GM18951 (cell line): ENCODE data around the gene CLN6.
"Not testable (repeated sequence)": the region's sequence is repeated elsewhere in the genome, so short reads cannot be mapped to it uniquely, and the experiment has no call there.

Source experiments
- POLR2A ChIP-seq: IDR thresholded peaks from 4 replicates; pipeline ENCODE4 v1.6.1; 2011; ENCODE audit warnings: mild to moderate bottlenecking; ENCODE audit not compliant: insufficient read length, insufficient read depth; ENCODE audit errors: extremely low read depth
- in situ Hi-C: fragments of 300-500 bp; cut with MboI; formaldehyde crosslinking; loops from one replicate; pipeline ENCODE4 v1.12.0; 2022; ENCODE audit warnings: low sequenced_read_pairs, mixed read lengths, inconsistent platforms; ENCODE audit not compliant: unreplicated experiment

CLN6 gene

DNA sequence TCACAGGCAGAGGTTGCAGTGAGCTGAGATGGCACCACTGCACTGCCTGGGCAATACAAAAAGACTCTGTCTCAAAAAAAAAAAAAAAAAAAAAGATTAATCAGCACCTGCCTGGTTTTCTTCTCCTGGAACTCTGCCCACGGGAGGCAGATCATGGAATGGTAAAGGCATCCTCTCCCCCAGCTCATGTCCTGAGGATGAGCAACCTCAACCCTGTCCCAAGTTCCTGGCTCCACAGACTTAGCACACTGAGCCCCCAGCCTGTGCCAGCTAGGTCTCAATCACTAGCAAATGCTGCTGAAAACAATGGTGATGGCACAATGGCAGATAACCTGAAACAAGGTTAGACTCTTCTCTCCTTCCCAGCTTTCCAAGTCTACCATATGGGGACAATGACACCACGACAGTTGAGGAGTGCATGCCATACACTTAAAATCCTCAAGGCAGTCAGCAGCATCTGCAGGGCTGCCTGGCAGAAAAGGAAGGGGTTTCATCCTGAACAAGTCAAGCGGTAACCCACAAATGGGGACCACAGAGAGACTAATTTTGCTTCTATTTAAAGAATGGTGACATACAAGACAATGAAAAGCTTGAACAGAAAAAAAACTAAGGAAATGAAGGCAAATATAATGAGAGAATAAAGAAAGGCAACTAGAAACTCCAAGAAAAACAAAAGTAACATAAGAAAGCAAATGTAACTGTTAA is 4.8 kb downstream of the CLN6 start:
- in situ Hi-C loops = no loop called here
- TF ChIP-seq POLR2A = no peak

GRCh38 chr15:68224108-68224507 is 5.4 kb downstream of the CLN6 start:
- in situ Hi-C loops = no loop called here
- no peak for TF ChIP-seq POLR2A

GRCh38 chr15:68223171-68223570 is 6.4 kb downstream of the CLN6 start:
- in situ Hi-C loops = no loop called here
- TF ChIP-seq POLR2A = no peak

DNA sequence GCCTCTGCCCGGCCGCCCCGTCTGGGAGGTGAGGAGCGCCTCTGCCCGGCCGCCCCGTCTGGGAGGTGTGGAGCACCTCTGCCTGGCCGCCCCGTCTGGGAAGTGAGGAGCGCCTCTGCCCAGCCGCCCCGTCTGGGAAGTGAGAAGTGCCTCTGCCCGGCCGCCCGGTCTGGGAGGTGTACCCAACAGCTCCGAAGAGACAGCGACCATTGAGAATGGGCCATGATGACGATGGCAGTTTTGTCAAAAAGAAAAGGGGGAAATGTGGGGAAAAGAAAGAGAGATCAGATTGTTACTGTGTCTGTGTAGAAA is 7.1 kb downstream of the CLN6 start:
- in situ Hi-C loops = not testable (repeated sequence)

DNA sequence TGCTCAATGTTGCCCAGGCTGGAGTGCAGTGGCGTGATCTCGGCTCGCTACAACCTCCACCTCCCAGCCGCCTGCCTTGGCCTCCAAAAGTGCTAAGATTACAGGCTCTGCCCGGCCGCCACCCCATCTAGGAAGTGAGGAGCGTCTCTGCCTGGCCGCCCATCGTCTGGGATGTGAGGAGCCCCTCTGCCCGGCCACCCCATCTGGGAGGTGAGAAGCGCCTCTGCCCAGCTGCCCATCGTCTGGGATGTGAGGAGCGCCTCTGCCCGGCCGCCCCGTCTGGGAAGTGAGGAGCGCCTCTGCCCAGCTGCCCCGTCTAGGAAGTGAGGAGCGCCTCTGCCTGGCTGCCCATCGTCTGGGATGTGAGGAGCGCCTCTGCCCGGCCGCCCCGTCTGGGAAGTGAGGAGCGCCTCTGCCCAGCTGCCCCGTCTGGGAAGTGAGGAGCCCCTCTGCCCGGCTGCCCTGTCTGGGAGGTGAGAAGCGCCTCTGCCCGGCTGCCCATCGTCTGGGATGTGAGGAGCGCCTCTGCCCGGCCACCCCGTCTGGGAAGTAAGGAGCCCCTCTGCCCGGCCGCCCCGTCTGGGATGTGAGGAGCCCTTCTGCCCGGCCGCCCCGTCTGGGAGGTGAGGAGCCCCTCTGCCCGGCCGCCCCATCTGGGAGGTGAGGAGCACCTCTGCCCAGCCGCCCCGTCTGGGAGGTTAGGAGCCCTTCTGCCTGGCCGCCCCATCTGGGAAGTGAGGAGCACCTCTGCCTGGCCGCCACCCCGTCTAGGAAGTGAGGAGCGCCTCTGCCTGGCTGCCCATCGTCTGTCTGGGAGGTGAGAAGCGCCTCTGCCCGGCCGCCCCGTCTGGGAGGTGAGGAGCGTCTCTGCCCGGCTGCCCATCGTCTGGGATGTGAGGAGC is 7.7 kb downstream of the CLN6 start:
- in situ Hi-C loops = not testable (repeated sequence)

- in situ Hi-C loops = no loop called here
- TF ChIP-seq POLR2A = no peak
Measured at GRCh38 chr15:68220967-68221366, 8.6 kb downstream of the CLN6 start.

GRCh38 chr15:68220489-68220888 is 9.0 kb downstream of the CLN6 start:
- no peak for TF ChIP-seq POLR2A
- in situ Hi-C loops = no loop called here

- no peak for TF ChIP-seq POLR2A
Measured at GRCh38 chr15:68218847-68219798, 10.4 kb downstream of the CLN6 start.

DNA sequence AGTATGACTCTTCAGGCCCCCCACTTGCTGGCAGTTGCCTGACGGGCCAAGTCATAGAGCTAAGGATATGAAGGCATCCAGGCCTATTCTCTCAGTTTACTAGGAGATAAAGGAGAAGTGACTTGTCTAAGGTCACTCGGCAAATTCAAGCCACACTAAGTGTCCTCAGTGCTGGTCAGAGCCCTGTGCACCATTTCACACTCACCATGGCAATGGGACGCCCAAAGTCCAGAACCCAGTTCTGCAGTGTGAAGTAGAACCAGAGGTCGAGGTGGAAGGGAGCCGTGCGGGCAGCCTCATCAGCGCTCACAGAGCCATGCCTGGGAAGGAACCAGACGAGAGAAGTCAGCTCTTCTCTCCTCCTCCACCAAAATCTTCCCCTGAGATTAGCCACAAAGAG is 11.2 kb downstream of the CLN6 start:
- no peak for TF ChIP-seq POLR2A
- in situ Hi-C loops = no loop called here

More at GRCh38 chr15:68218847-68219798, 10.4 kb downstream of the CLN6 start:
- in situ Hi-C loops = no loop called here

DNA sequence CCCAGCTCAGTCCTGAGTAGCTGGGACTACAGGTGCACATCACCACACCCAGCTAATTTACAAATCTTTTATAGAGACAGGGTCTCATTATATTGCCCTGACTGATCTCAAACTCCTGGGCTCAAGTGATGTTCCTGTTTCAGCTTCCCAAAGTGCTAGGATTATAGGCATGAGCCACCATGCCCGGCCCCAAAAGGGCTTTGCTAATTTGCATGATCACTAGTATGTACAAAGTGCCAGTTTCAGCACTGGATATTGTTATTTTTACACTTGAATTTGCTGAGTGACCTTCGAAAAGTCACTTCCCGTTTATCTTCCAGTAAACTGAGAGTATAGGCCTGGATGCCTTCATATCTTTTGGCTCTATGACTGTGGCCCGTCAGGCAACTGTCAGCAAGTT is 12.2 kb downstream of the CLN6 start:
- in situ Hi-C loops = no loop called here
- no peak for TF ChIP-seq POLR2A

DNA sequence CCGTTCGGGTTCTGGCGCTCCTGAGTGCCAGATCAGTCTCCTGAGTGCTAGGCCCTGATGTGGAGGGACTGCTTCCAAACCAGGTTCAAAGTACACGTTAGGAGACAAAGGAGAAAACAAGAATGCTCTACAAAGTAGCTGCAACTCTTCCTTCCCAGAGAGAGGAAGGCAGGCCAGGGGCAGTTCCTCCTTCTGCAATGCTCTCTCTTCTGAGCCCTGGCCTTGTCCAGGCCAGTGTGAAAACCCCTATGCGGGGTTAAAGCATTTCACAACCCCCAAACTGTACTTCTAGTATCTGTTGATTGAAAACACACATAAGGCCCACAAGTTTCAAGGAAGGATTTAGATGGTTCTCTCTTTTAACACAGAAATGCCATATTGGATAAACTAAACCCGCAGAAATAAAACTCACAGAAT is 14.7 kb downstream of the CLN6 start:
- no peak for TF ChIP-seq POLR2A
- in situ Hi-C loops = no loop called here

DNA sequence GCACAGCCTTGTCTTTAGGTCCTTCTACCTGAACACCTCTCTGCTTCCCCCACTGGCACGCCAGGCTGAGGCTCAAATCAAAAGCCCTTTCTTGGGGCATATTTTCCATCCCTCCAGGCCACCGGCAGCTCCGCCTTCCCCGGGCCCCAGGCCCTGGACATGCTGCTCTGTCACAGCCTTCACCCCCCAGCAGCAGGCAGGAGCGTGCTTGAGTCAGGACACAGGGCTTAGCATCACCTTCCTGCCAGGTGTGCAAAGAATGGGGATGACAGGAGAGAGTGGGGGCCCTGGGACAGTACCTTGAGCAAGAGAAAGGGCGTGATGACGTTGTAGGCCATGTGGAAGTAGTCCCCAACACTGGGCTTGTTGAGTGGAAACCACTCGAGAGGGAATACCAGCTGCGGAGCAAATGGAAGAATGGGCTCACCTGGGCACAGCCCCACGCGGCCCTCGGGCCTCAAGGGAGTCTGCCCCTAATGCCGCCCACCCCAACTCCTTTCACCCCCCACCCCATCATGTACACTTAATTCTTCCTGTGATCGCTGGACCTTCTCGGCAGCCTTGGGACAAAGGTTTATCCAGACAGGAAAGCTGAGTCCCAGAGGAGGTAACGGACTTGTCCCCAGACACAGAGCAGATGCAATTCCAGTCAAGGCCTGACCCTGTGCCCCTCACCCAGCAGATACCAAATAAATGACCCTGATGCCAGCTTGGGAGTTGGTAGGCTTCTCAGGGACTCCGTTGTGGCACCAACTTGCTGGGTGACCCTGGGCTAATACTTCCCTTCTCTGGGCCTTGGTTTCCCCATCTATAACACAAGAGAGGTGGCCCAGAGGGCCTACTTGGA is 15.3 kb downstream of the CLN6 start:
- in situ Hi-C loops = no loop called here
- TF ChIP-seq POLR2A = no peak

DNA sequence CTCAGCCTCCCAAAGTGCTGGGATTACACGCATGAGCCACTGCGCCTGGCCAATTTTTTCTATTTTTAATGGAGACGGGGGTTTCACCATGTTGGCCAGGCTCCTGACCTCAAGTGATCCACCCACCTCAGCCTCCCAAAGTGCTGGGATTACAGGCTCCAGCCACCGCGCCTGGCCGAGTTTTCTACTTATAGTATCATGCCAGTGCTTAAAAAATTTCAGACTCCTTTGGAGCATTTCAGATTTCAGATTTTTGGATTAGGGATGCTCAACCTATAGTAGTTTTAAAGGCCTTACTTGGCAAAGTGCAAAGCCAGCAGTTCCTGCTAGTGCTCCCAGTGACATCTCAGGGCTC is 16.1 kb downstream of the CLN6 start:
- in situ Hi-C loops = not testable (repeated sequence)
